NT2/D1 (cell line): ENCODE measurements around the gene KDM6A.

Source experiments
- YY1 ChIP-seq: IDR thresholded peaks from 2 replicates; pipeline ENCODE4 v1.6.1; 2011; ENCODE audit not compliant: insufficient read length, insufficient read depth
- ZNF274 ChIP-seq: IDR thresholded peaks from 2 replicates; pipeline ENCODE4 v1.6.1; 2011; ENCODE audit warnings: mild to moderate bottlenecking, low read depth, low read length

DNA sequence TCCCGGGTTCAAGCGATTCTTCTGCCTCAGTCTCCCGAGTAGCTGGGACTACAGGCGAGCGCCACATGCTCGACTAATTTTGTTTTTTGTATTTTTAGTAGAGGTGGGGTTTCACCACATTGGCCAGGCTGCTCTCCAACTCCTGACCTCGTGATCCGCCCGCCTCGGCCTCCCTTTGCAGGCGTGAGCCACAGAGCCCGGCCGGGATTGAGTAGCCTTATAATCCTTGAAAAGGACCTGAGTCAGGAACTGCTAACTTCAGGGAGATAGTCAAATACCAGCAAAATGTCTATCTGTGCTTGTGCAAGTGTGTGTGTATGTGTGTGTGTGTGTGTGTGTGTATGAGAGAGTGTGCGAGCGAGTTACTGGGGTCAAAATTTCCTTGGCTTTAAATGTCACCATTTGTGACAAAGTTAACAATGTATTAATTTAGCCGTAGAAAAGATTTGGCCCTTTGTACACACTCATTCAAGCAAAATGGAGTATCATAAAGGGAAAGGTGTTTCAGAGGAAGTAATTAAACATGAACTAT lies 1.8 kb upstream of the KDM6A start:
- TF ChIP-seq ZNF274 (no peak), YY1 (no peak)
